ENCODE data around the gene AFF3. TPM values are rescaled to one million over a fixed set of nuclear protein-coding genes. Genes with fewer than 3 reads are reported as not detected.

The AFF3 gene
- total RNA-seq, 1 donor from 2014 or later = 8.0 TPM

GRCh38 chr2:99780276-99780675 is 362.1 kb downstream of the AFF3 start:
- Histone ChIP-seq H3K27ac (replicated peaks) (no peak overlapping the region), H3K36me3 (no peaks in the 10 kb centered on the region), H3K9me3 (replicated peaks) (peaks cover 9% of the 10 kb centered on the region), H3K27me3 (ENCODE audit: low read depth) (no peaks in the 10 kb centered on the region), H3K4me3 (no peak overlapping the region), H3K4me1 (no peaks in the 10 kb centered on the region)
- intact Hi-C loops (cut with micrococcal nuclease) = no loop called here
- no peak for DNase-seq
- TF ChIP-seq, protein P1, sequence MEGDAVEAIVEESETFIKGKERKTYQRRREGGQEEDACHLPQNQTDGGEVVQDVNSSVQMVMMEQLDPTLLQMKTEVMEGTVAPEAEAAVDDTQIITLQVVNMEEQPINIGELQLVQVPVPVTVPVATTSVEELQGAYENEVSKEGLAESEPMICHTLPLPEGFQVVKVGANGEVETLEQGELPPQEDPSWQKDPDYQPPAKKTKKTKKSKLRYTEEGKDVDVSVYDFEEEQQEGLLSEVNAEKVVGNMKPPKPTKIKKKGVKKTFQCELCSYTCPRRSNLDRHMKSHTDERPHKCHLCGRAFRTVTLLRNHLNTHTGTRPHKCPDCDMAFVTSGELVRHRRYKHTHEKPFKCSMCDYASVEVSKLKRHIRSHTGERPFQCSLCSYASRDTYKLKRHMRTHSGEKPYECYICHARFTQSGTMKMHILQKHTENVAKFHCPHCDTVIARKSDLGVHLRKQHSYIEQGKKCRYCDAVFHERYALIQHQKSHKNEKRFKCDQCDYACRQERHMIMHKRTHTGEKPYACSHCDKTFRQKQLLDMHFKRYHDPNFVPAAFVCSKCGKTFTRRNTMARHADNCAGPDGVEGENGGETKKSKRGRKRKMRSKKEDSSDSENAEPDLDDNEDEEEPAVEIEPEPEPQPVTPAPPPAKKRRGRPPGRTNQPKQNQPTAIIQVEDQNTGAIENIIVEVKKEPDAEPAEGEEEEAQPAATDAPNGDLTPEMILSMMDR (IDR thresholded peaks at IDR 0.05; ENCODE audit: borderline replicate concordance) = no peak

- no peak overlapping the region for H3K27ac ChIP-seq (replicated peaks)
- DNase-seq = no peak
- no peaks in the 10 kb centered on the region for H3K36me3 ChIP-seq
- TF ChIP-seq, protein P1 (IDR thresholded peaks at IDR 0.05; ENCODE audit: borderline replicate concordance) = no peak
- intact Hi-C loops (cut with micrococcal nuclease) = no loop called here
- H3K27me3 ChIP-seq (ENCODE audit: low read depth) = no peaks in the 10 kb centered on the region
- no peaks in the 10 kb centered on the region for H3K4me1 ChIP-seq
- H3K9me3 ChIP-seq (replicated peaks) = peaks cover 12% of the 10 kb centered on the region
- H3K4me3 ChIP-seq = no peak overlapping the region
Measured at GRCh38 chr2:99779276-99779675, 363.1 kb downstream of the AFF3 start.

- Histone ChIP-seq H3K4me1 (no peaks in the 10 kb centered on the region), H3K4me3 (no peak overlapping the region), H3K9me3 (replicated peaks) (peaks cover 16% of the 10 kb centered on the region), H3K27ac (replicated peaks) (no peak overlapping the region), H3K36me3 (no peaks in the 10 kb centered on the region), H3K27me3 (ENCODE audit: low read depth) (no peaks in the 10 kb centered on the region)
- TF ChIP-seq, protein P1 (IDR thresholded peaks at IDR 0.05; ENCODE audit: borderline replicate concordance) = no peak
- DNase-seq = no peak
- intact Hi-C loops (cut with micrococcal nuclease) = no loop called here
Measured at GRCh38 chr2:99777656-99778290, 364.6 kb downstream of the AFF3 start.

DNA sequence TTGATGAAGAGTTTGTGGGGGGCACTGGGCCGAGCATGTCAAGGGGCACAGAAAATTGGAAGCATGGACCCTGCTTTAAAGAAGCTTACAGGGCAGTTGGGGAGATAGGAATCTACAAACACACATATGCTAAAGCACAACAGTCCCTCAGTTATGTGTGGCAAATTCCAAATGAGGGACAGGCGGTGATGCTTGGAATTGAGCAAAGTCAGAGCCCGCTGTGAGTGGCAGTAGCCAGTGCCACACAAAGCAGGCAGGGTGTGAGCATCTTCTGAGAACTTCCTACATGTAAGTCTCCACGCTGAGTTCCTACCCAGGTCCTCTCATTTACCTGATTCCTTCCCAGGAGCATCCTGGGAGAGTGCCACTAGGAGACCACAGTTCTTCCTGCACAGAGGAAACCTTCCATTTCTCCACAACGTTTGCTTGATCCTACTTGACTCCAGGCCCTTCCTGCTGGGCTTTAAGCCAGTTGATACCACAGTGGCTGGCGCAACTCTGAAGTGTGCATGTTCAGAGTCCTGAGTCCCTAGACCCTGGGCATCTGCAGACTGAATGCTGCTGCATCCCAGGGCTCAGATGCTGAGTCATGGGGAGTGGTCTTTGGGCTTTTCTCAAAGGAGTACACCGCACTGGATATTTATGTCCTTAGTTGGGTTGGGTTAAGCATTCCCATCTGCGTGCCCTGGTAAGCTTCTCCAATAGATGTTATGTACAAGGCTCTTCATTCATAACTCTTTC is 365.3 kb downstream of the AFF3 start:
- Histone ChIP-seq H3K36me3 (no peaks in the 10 kb centered on the region), H3K27me3 (ENCODE audit: low read depth) (no peaks in the 10 kb centered on the region), H3K4me1 (no peaks in the 10 kb centered on the region), H3K27ac (replicated peaks) (no peak overlapping the region), H3K9me3 (replicated peaks) (peaks cover 16% of the 10 kb centered on the region), H3K4me3 (no peak overlapping the region)
- no peak for DNase-seq
- intact Hi-C loops (cut with micrococcal nuclease) = no loop called here
- TF ChIP-seq, protein P1 (IDR thresholded peaks at IDR 0.05; ENCODE audit: borderline replicate concordance) = no peak

GRCh38 chr2:99776206-99776905 is 366.0 kb downstream of the AFF3 start:
- peaks cover 16% of the 10 kb centered on the region for H3K9me3 ChIP-seq (replicated peaks)
- no peak for DNase-seq
- TF ChIP-seq, protein P1 (IDR thresholded peaks at IDR 0.05; ENCODE audit: borderline replicate concordance) = no peak
- H3K27me3 ChIP-seq (ENCODE audit: low read depth) = no peaks in the 10 kb centered on the region
- H3K4me1 ChIP-seq = no peaks in the 10 kb centered on the region
- no peaks in the 10 kb centered on the region for H3K36me3 ChIP-seq
- intact Hi-C loops (cut with micrococcal nuclease) = no loop called here
- no peak overlapping the region for H3K27ac ChIP-seq (replicated peaks)
- no peak overlapping the region for H3K4me3 ChIP-seq

Measured in left ventricle myocardium inferior (tissue), 1 donor.